ENCODE data around the gene PRAME. TPM values are rescaled to one million over a fixed set of nuclear protein-coding genes. Genes with fewer than 3 reads are reported as not detected.

PRAME gene
- total and polyA plus RNA-seq, 2 donors (not counting 3 experiments of a cell fraction or from before 2014, with no cell fraction given): 0.07 TPM; not detected in 1

- Histone ChIP-seq H3K36me3 (ENCODE audit: control insufficient read depth in 2 of 2, extremely low read depth in 1 of 2, insufficient read depth in 2 of 2, low read length in 2 of 2) (no peaks in the 10 kb centered on the region), H3K4me1 (ENCODE audit: control insufficient read depth, extremely low read depth, insufficient read depth, low read length) (no peaks in the 10 kb centered on the region), H3K9me3 (replicated peaks; ENCODE audit: control insufficient read depth, insufficient read depth, low read length) (no peaks in the 10 kb centered on the region), H3K4me2 (ENCODE audit: insufficient read depth, low read length) (no peak overlapping the region), H3K9ac (replicated peaks; ENCODE audit: extremely low read depth, insufficient read depth, low read length) (no peak overlapping the region), H3K27ac (ENCODE audit: insufficient read depth, low read depth, low read length) (no peak overlapping the region), H3K27me3 (ENCODE audit: control insufficient read depth in 2 of 2, insufficient read depth in 2 of 2, low read length in 2 of 2) (no peaks in the 10 kb centered on the region), H4K20me1 (replicated peaks; ENCODE audit: control insufficient read depth, extremely low read depth, insufficient read depth, low read length) (no peaks in the 10 kb centered on the region), H3K4me3 (replicated peaks in 1 of 3; ENCODE audit: insufficient read depth in 1 of 3, low read depth in 1 of 3, low read length in 3 of 3) (no peak overlapping the region), H2AFZ (ENCODE audit: low read depth, low read length) (no peak overlapping the region), H3K79me2 (ENCODE audit: control insufficient read depth, insufficient read depth, low read length) (no peaks in the 10 kb centered on the region), H3K9me1 (replicated peaks; ENCODE audit: control insufficient read depth, extremely low read depth, insufficient read depth, low read length) (no peaks in the 10 kb centered on the region)
- intact Hi-C loops (cut with micrococcal nuclease): no loop called here
- TF ChIP-seq JUN (IDR thresholded peaks at IDR 0.05; ENCODE audit: borderline replicate concordance, insufficient read depth, insufficient read length, low read depth): no peak
- TF ChIP-seq CTCF (IDR thresholded peaks at IDR 0.05; ENCODE audit: extremely low read depth in 1 of 2, insufficient read depth in 1 of 2, low read depth in 1 of 2, low read length in 2 of 2): peak in 1 of 2 donors; percentile 6
- TF ChIP-seq POLR2A (IDR thresholded peaks at IDR 0.05; ENCODE audit: low read depth, low read length): no peak
- TF ChIP-seq MAX (IDR thresholded peaks at IDR 0.05; ENCODE audit: insufficient read depth, insufficient read length): no peak
- no TSS peak for BruUV-seq (replicated peaks)
- dilution Hi-C loops (cut with MboI; ENCODE audit: extremely low pct_ligation_motif_present, low sequenced_read_pairs): no loop called here
- CTCF ChIA-PET: interaction anchor here (0.7 to 7.9 kb wide), 7 partner anchors 9 to 169 kb away, joined by 3 to 126 read pairs (median 3); no protein-coding TSS in a partner anchor
- POLR2A ChIA-PET: no interaction called here
- FAIRE-seq (no peak), DNase-seq (ENCODE audit: low read depth, low spot score) (no peak)
Observed at GRCh38 chr22:22591348-22592299, 32.6 kb upstream of the PRAME start.

Data from endothelial cell of umbilical vein (primary cell).